ENCODE measurements around the gene ZFAND6.
"Not testable (repeated sequence)": the region's sequence is repeated elsewhere in the genome, so short reads cannot be mapped to it uniquely, and the experiment has no call there.

The ZFAND6 gene

GRCh38 chr15:80070840-80071239, 11.4 kb downstream of the ZFAND6 start:
- peaks cover 68% of the 10 kb centered on the region for H3K4me1 Mint-ChIP-seq
- no peaks in the 10 kb centered on the region for H3K27me3 Mint-ChIP-seq
- peak overlapping the region; percentile 14 for H3K4me3 Mint-ChIP-seq
- H3K36me3 Mint-ChIP-seq, result peaks cover 9% of the 10 kb centered on the region
- no peaks in the 10 kb centered on the region for H3K9me3 Mint-ChIP-seq
- no peak for ATAC-seq
- no peak overlapping the region for H3K27ac Mint-ChIP-seq

- no peak overlapping the region for H3K27ac Mint-ChIP-seq
- H3K4me1 Mint-ChIP-seq, result peaks cover 75% of the 10 kb centered on the region
- H3K4me3 Mint-ChIP-seq, result no peak overlapping the region
- H3K36me3 Mint-ChIP-seq, result peaks cover 17% of the 10 kb centered on the region
- ATAC-seq, result no peak
- no peaks in the 10 kb centered on the region for H3K27me3 Mint-ChIP-seq
- no peaks in the 10 kb centered on the region for H3K9me3 Mint-ChIP-seq
Measured at GRCh38 chr15:80071652-80072051, 12.2 kb downstream of the ZFAND6 start.

- ATAC-seq, result peak; percentile 73
- no peak overlapping the region for H3K27ac Mint-ChIP-seq
- peak overlapping the region; percentile 55 for H3K4me3 Mint-ChIP-seq
Measured at GRCh38 chr15:80072285-80072994, 13.0 kb downstream of the ZFAND6 start.

GRCh38 chr15:80073197-80073596, 13.7 kb downstream of the ZFAND6 start:
- Mint-ChIP-seq H3K27me3 (no peaks in the 10 kb centered on the region), H3K9me3 (no peaks in the 10 kb centered on the region), H3K27ac (no peak overlapping the region), H3K36me3 (peaks cover 15% of the 10 kb centered on the region), H3K4me3 (no peak overlapping the region), H3K4me1 (peaks cover 76% of the 10 kb centered on the region)
- ATAC-seq, result no peak

More at GRCh38 chr15:80072285-80072994, 13.0 kb downstream of the ZFAND6 start:
- H3K27me3 Mint-ChIP-seq, result no peaks in the 10 kb centered on the region
- H3K36me3 Mint-ChIP-seq, result peaks cover 11% of the 10 kb centered on the region
- peaks cover 75% of the 10 kb centered on the region for H3K4me1 Mint-ChIP-seq
- no peaks in the 10 kb centered on the region for H3K9me3 Mint-ChIP-seq

- Mint-ChIP-seq H3K27me3 (no peaks in the 10 kb centered on the region), H3K27ac (no peak overlapping the region), H3K9me3 (no peaks in the 10 kb centered on the region), H3K36me3 (peaks cover 22% of the 10 kb centered on the region), H3K4me1 (peaks cover 66% of the 10 kb centered on the region), H3K4me3 (no peak overlapping the region)
- ATAC-seq, result no peak
Measured at GRCh38 chr15:80076321-80077318, 17.1 kb downstream of the ZFAND6 start.

GRCh38 chr15:80081390-80081789, 21.9 kb downstream of the ZFAND6 start:
- no peaks in the 10 kb centered on the region for H3K27me3 Mint-ChIP-seq
- peaks cover 22% of the 10 kb centered on the region for H3K36me3 Mint-ChIP-seq
- peak; percentile 87 for ATAC-seq
- no peaks in the 10 kb centered on the region for H3K9me3 Mint-ChIP-seq
- H3K4me1 Mint-ChIP-seq, result peaks cover 43% of the 10 kb centered on the region
- no peak overlapping the region for H3K4me3 Mint-ChIP-seq
- H3K27ac Mint-ChIP-seq, result peak overlapping the region; percentile 61

- ATAC-seq, result no peak
- no peaks in the 10 kb centered on the region for H3K9me3 Mint-ChIP-seq
- H3K4me3 Mint-ChIP-seq, result no peak overlapping the region
- no peak overlapping the region for H3K27ac Mint-ChIP-seq
- H3K4me1 Mint-ChIP-seq, result peaks cover 61% of the 10 kb centered on the region
- H3K36me3 Mint-ChIP-seq, result peaks cover 29% of the 10 kb centered on the region
- no peaks in the 10 kb centered on the region for H3K27me3 Mint-ChIP-seq
Measured at GRCh38 chr15:80087104-80087503, 27.6 kb downstream of the ZFAND6 start.

- H3K36me3 Mint-ChIP-seq, result peaks cover 26% of the 10 kb centered on the region
- peak overlapping the region; percentile 35 for H3K27ac Mint-ChIP-seq
- H3K27me3 Mint-ChIP-seq, result no peaks in the 10 kb centered on the region
- H3K9me3 Mint-ChIP-seq, result no peaks in the 10 kb centered on the region
- no peak overlapping the region for H3K4me3 Mint-ChIP-seq
- no peak for ATAC-seq
- H3K4me1 Mint-ChIP-seq, result peaks cover 68% of the 10 kb centered on the region
Measured at GRCh38 chr15:80090041-80090440, 30.6 kb downstream of the ZFAND6 start.

GRCh38 chr15:80090879-80091503, 31.5 kb downstream of the ZFAND6 start:
- Mint-ChIP-seq H3K36me3 (peaks cover 26% of the 10 kb centered on the region), H3K27ac (no peak overlapping the region), H3K4me1 (peaks cover 78% of the 10 kb centered on the region)

GRCh38 chr15:80093854-80094418, 34.5 kb downstream of the ZFAND6 start:
- ATAC-seq, result no peak
- H3K9me3 Mint-ChIP-seq, result no peaks in the 10 kb centered on the region
- no peak overlapping the region for H3K27ac Mint-ChIP-seq

More at GRCh38 chr15:80090879-80091503, 31.5 kb downstream of the ZFAND6 start:
- no peaks in the 10 kb centered on the region for H3K9me3 Mint-ChIP-seq
- no peak for ATAC-seq
- no peak overlapping the region for H3K4me3 Mint-ChIP-seq
- H3K27me3 Mint-ChIP-seq, result no peaks in the 10 kb centered on the region

GRCh38 chr15:80095511-80095910, 36.0 kb downstream of the ZFAND6 start:
- H3K27ac Mint-ChIP-seq, result no peak overlapping the region
- H3K36me3 Mint-ChIP-seq, result peaks cover 7% of the 10 kb centered on the region
- ATAC-seq, result no peak
- no peaks in the 10 kb centered on the region for H3K9me3 Mint-ChIP-seq
- no peak overlapping the region for H3K4me3 Mint-ChIP-seq
- H3K27me3 Mint-ChIP-seq, result no peaks in the 10 kb centered on the region
- H3K4me1 Mint-ChIP-seq, result peaks cover 56% of the 10 kb centered on the region

More at GRCh38 chr15:80093854-80094418, 34.5 kb downstream of the ZFAND6 start:
- H3K4me1 Mint-ChIP-seq, result peaks cover 56% of the 10 kb centered on the region
- H3K4me3 Mint-ChIP-seq, result no peak overlapping the region
- H3K36me3 Mint-ChIP-seq, result peaks cover 18% of the 10 kb centered on the region
- H3K27me3 Mint-ChIP-seq, result no peaks in the 10 kb centered on the region

- Mint-ChIP-seq H3K36me3 (peaks cover 11% of the 10 kb centered on the region), H3K4me1 (peaks cover 57% of the 10 kb centered on the region)
- no peak for ATAC-seq
Measured at GRCh38 chr15:80095969-80096368, 36.5 kb downstream of the ZFAND6 start.

GRCh38 chr15:80098341-80098740, 38.9 kb downstream of the ZFAND6 start:
- Mint-ChIP-seq H3K4me3 (no peak overlapping the region), H3K9me3 (no peaks in the 10 kb centered on the region), H3K36me3 (peaks cover 19% of the 10 kb centered on the region), H3K4me1 (peaks cover 57% of the 10 kb centered on the region), H3K27me3 (no peaks in the 10 kb centered on the region), H3K27ac (no peak overlapping the region)
- ATAC-seq, result no peak

More at GRCh38 chr15:80095969-80096368, 36.5 kb downstream of the ZFAND6 start:
- H3K27ac Mint-ChIP-seq, result no peak overlapping the region
- H3K9me3 Mint-ChIP-seq, result no peaks in the 10 kb centered on the region
- no peak overlapping the region for H3K4me3 Mint-ChIP-seq
- no peaks in the 10 kb centered on the region for H3K27me3 Mint-ChIP-seq

- Mint-ChIP-seq H3K36me3 (peaks cover 24% of the 10 kb centered on the region), H3K27ac (peak overlapping the region; percentile 60), H3K9me3 (no peaks in the 10 kb centered on the region), H3K4me3 (peak overlapping the region; percentile 53), H3K4me1 (peaks cover 54% of the 10 kb centered on the region), H3K27me3 (no peaks in the 10 kb centered on the region)
- peak; percentile 16 for ATAC-seq
Measured at GRCh38 chr15:80099241-80099640, 39.8 kb downstream of the ZFAND6 start.

GRCh38 chr15:80099662-80100061, 40.2 kb downstream of the ZFAND6 start:
- not testable (repeated sequence) for H3K9me3 Mint-ChIP-seq, H3K27me3 Mint-ChIP-seq
- Mint-ChIP-seq H3K36me3 (peaks cover 28% of the 10 kb centered on the region), H3K27ac (peak overlapping the region; percentile 60), H3K4me3 (peak overlapping the region; percentile 53), H3K4me1 (peaks cover 54% of the 10 kb centered on the region)
- ATAC-seq, result peak; percentile 41
